ENCODE measurements around the gene KDM4C.
A peak's percentile ranks its signal among the peaks of the same experiment; 100 is the strongest.
"Not testable (repeated sequence)": the region's sequence is repeated elsewhere in the genome, so short reads cannot be mapped to it uniquely, and the experiment has no call there.

KDM4C gene

GRCh38 chr9:6931913-6932312, 174.1 kb downstream of the KDM4C start:
- no peak for DNase-seq (ENCODE audit: low read depth in 2 of 2)

GRCh38 chr9:6936103-6936502, 178.3 kb downstream of the KDM4C start:
- DNase-seq (ENCODE audit: low read depth in 2 of 2) = no peak

- DNase-seq (ENCODE audit: low read depth in 2 of 2) = no peak
Measured at GRCh38 chr9:6937209-6937608, 179.4 kb downstream of the KDM4C start.

- peak; percentile 94 for DNase-seq (ENCODE audit: low read depth in 2 of 2)
Measured at GRCh38 chr9:6938447-6938846, 180.7 kb downstream of the KDM4C start.

GRCh38 chr9:6938873-6939272, 181.1 kb downstream of the KDM4C start:
- no peak for DNase-seq (ENCODE audit: low read depth in 2 of 2)

- DNase-seq (ENCODE audit: low read depth in 2 of 2) = no peak
Measured at GRCh38 chr9:6941501-6941900, 183.7 kb downstream of the KDM4C start.

- no peak for DNase-seq (ENCODE audit: low read depth in 2 of 2)
Measured at GRCh38 chr9:6942406-6942805, 184.6 kb downstream of the KDM4C start.

- no peak for DNase-seq (ENCODE audit: low read depth in 2 of 2)
Measured at GRCh38 chr9:6943293-6943692, 185.5 kb downstream of the KDM4C start.

- DNase-seq (ENCODE audit: low read depth in 2 of 2) = peak; percentile 62 to 70
Measured at GRCh38 chr9:6944093-6944551, 186.3 kb downstream of the KDM4C start.

GRCh38 chr9:6944896-6945295, 187.1 kb downstream of the KDM4C start:
- DNase-seq (ENCODE audit: low read depth in 2 of 2) = no peak

GRCh38 chr9:6945816-6946215, 188.0 kb downstream of the KDM4C start:
- DNase-seq (ENCODE audit: low read depth in 2 of 2) = peak; percentile 38 to 42

GRCh38 chr9:6946583-6947166, 188.9 kb downstream of the KDM4C start:
- DNase-seq (ENCODE audit: low read depth in 2 of 2) = no peak

- not testable (repeated sequence) for DNase-seq (ENCODE audit: low read depth in 2 of 2)
Measured at GRCh38 chr9:6948921-6949320, 191.1 kb downstream of the KDM4C start.

GRCh38 chr9:6955251-6955921, 197.6 kb downstream of the KDM4C start:
- DNase-seq (ENCODE audit: low read depth in 2 of 2) = no peak

GRCh38 chr9:6956879-6957278, 199.1 kb downstream of the KDM4C start:
- no peak for DNase-seq (ENCODE audit: low read depth in 2 of 2)

- DNase-seq (ENCODE audit: low read depth in 2 of 2) = no peak
Measured at GRCh38 chr9:6959270-6960000, 201.7 kb downstream of the KDM4C start.

GRCh38 chr9:6960777-6961176, 203.0 kb downstream of the KDM4C start:
- no peak for DNase-seq (ENCODE audit: low read depth in 2 of 2)

- no peak for DNase-seq (ENCODE audit: low read depth in 2 of 2)
Measured at GRCh38 chr9:6961845-6962522, 204.2 kb downstream of the KDM4C start.

- DNase-seq (ENCODE audit: low read depth in 2 of 2) = no peak
Measured at GRCh38 chr9:6965566-6965965, 207.8 kb downstream of the KDM4C start.

GRCh38 chr9:6968271-6968670, 210.5 kb downstream of the KDM4C start:
- peak; percentile 20 to 27 for DNase-seq (ENCODE audit: low read depth in 2 of 2)

GRCh38 chr9:6969805-6970204, 212.0 kb downstream of the KDM4C start:
- no peak for DNase-seq (ENCODE audit: low read depth in 2 of 2)

GRCh38 chr9:6973089-6973488, 215.3 kb downstream of the KDM4C start:
- no peak for DNase-seq (ENCODE audit: low read depth in 2 of 2)
